Smooth muscle cell of bladder (primary cell): ENCODE measurements around the gene ATF2. TPM values are rescaled to one million over a fixed set of nuclear protein-coding genes. Genes with fewer than 3 reads are reported as not detected.

ENCODE experiments used
- total RNA-seq: library from RNA; depleted of rRNA; stranded (reverse); fragments of >200 nt; gene quantifications from 2 replicates; pipeline ENCODE4 v1.2.3, GENCODE V29; 2014

The ATF2 gene, protein sequence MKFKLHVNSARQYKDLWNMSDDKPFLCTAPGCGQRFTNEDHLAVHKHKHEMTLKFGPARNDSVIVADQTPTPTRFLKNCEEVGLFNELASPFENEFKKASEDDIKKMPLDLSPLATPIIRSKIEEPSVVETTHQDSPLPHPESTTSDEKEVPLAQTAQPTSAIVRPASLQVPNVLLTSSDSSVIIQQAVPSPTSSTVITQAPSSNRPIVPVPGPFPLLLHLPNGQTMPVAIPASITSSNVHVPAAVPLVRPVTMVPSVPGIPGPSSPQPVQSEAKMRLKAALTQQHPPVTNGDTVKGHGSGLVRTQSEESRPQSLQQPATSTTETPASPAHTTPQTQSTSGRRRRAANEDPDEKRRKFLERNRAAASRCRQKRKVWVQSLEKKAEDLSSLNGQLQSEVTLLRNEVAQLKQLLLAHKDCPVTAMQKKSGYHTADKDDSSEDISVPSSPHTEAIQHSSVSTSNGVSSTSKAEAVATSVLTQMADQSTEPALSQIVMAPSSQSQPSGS
- 35.8 and 39.8 TPM in 2 replicates for total RNA-seq

DNA sequence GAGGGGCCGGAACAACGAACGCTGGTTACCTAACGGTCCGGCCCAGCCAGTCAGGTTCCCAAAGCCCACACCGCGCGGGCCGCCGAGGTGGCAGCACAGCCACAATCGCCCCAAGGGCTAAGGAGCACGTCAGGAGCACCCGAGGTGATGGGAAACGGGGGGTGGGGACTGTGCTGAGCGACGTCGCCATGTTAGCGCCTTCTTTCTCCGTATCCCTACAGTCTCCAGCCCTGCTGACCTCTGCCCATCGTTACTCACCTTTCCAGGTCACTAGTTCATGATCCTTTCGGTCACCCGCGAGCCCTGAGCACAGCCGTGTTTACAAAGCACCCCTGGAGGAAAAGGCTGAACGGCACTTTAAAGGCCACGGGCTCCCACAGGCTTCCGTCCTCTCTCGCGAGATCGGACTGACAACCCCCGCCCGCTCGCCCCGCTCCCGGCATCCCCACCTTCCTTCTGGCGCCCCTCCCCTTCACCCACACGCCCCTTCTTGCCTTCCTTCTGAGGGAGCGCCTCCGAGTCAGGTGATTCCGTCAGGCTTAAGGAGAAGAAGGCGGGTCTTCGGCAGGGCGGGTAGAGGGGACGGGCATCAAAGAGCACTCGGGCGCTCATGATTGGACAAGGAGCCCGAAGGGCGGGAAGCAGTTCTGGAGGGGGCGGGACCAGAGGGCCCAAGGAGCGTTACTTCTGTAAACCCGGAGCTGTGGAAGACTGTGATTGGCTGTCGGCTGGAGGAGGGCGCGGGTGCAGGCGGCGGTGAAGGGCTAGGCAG is at the start of gene ATF2:
TSS of gene ATF2 (minus strand) at position 412 of the 772 bp plus-strand sequence. CDS start 31,760 bp downstream, outside the sequence.

DNA sequence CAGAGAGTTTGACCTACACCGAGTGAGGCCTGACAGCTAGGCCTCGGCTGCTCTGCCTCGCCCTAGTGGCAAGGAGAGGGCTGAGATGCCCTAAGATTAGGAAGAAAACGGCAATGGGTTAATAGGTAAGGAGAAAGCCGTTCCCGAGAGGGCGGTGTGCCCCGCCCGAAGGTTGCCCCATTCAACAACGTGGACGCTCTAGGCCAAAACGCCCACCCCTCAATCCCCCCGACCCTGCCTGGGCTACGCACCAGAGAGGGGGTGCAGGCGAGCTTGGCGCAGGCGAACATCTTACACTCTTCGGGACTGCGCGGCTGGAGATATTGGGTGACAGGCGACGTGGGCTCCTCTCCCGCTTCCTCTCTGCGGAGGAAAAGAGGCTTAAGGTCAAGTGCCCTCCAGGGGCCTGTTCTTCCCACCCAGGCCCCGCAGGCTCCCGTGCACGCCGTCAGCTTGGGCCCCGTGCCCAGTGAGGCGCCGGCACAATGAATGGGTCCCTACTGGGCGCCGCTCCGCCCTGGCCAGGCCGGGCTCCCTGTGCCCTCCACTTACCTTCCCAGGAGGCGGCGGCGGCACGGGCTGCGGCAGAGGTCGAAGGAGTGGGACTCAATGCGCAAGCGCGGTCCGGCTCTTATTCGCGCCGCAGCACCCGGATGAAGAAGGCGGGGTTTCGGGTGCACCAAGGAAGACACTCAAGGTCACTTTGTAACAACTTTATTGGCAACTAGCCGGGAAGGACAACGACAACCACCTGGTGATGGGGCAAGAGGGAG is 13.3 kb upstream of the ATF2 start, which contains the start of gene ATP5MC3:
TSS of gene ATP5MC3 (minus strand) at position 607 of the 773 bp plus-strand sequence. CDS start at position 290, 317 bp downstream.

Other genes with a start within 250 kb of the ATF2 start
- gene CHN1, start 162.8 kb downstream of the ATF2 start, total RNA-seq = 10.3 and 12.8 TPM in 2 replicates
- 86.5 and 93.9 TPM in 2 replicates for gene ATP5MC3, start 13.5 kb upstream of the ATF2 start, total RNA-seq